Measurements from ENCODE around the gene PPP2R2B.

PPP2R2B gene

GRCh38 chr5:146904890-146905289 lies 26.3 kb upstream of the PPP2R2B start:
- Histone ChIP-seq H3K36me3 (no peaks in the 10 kb centered on the region), H3K4me2 (no peak overlapping the region), H3K4me3 (no peak overlapping the region), H3K9me3 (no peaks in the 10 kb centered on the region), H3K4me1 (no peaks in the 10 kb centered on the region), H4K20me1 (no peaks in the 10 kb centered on the region), H3K9ac (no peak overlapping the region), H3K27me3 (no peaks in the 10 kb centered on the region), H3K27ac (no peak overlapping the region)
- TF ChIP-seq Cebpa-rat (IDR thresholded peaks at IDR 0.05) = no peak

GRCh38 chr5:146903789-146904188 lies 25.2 kb upstream of the PPP2R2B start:
- no peaks in the 10 kb centered on the region for H3K4me1 ChIP-seq
- H3K27me3 ChIP-seq = no peaks in the 10 kb centered on the region
- no peak overlapping the region for H3K4me3 ChIP-seq
- TF ChIP-seq Cebpa-rat (IDR thresholded peaks at IDR 0.05) = no peak
- H3K27ac ChIP-seq = no peak overlapping the region
- no peaks in the 10 kb centered on the region for H3K9me3 ChIP-seq
- H3K4me2 ChIP-seq = no peak overlapping the region
- no peak overlapping the region for H3K9ac ChIP-seq
- no peaks in the 10 kb centered on the region for H3K36me3 ChIP-seq
- no peaks in the 10 kb centered on the region for H4K20me1 ChIP-seq

GRCh38 chr5:146902471-146902870 lies 23.9 kb upstream of the PPP2R2B start:
- Histone ChIP-seq H3K36me3 (no peaks in the 10 kb centered on the region), H3K4me1 (no peaks in the 10 kb centered on the region), H3K4me2 (no peak overlapping the region), H3K9ac (no peak overlapping the region), H3K27ac (no peak overlapping the region), H4K20me1 (no peaks in the 10 kb centered on the region), H3K9me3 (no peaks in the 10 kb centered on the region), H3K27me3 (no peaks in the 10 kb centered on the region), H3K4me3 (no peak overlapping the region)
- no peak for TF ChIP-seq Cebpa-rat (IDR thresholded peaks at IDR 0.05)

DNA sequence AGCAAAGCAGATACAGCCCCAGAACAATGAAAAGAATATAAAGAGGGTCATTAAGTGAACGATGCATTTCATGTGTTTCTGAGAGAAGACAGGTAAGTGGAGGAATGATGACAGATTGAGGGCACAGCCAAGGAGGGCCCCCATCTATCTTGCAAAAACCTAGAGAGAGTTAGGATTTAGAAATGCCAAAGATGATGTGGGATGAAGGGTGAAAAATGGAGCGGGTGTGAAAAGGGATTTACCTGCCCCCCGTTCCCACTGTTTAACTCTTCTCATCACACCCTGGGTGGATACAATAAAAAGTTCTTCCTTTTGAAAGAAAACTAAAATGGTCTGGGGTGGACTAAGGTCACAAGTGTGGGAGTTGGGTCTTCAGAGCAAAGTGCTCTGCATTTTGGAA lies 18.5 kb upstream of the PPP2R2B start:
- Histone ChIP-seq H3K9me3 (no peaks in the 10 kb centered on the region), H3K36me3 (no peaks in the 10 kb centered on the region), H4K20me1 (no peaks in the 10 kb centered on the region), H3K4me3 (no peak overlapping the region), H3K4me2 (no peak overlapping the region), H3K4me1 (no peaks in the 10 kb centered on the region), H3K27ac (no peak overlapping the region), H3K9ac (no peak overlapping the region), H3K27me3 (no peaks in the 10 kb centered on the region)
- TF ChIP-seq Cebpa-rat (IDR thresholded peaks at IDR 0.05) = no peak

DNA sequence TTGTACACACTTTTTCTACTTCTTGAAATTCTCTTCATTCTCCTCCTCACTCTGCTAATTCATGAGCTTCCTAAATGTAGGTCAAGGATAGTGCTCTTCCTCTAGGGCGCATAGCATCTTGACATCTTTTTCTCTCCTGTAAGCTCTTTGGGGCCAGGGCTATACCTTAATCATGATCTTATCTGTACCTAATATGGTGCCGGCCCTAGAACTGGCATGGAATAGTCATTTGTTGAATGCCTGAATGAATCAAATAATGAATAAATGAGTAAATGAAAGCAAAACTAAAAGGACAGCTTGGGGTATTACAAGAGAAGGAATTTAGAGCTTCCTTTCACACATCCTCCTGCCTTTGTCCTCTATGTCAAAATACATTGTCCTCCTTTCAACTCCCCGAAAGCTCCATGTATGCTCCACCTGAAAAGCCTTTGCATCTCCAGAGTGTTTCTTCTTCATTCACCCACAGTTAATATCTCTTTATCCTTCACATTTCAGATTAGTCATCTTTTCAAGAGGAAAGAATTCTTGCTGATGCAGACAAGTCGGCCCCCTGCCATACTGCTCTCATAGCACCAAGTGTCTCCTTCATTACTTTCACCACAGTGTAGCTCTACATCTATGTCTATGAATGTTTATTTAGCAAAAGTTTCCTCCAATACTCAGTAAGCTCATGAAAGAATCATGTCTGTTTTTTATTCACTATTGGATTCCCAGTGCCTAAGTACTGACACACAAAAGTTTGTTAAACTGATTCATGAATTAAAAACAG lies 16.4 kb upstream of the PPP2R2B start:
- no peaks in the 10 kb centered on the region for H3K27me3 ChIP-seq
- TF ChIP-seq Cebpa-rat (IDR thresholded peaks at IDR 0.05) = no peak
- no peak overlapping the region for H3K4me3 ChIP-seq
- no peaks in the 10 kb centered on the region for H4K20me1 ChIP-seq
- no peak overlapping the region for H3K4me2 ChIP-seq
- no peaks in the 10 kb centered on the region for H3K36me3 ChIP-seq
- no peak overlapping the region for H3K27ac ChIP-seq
- no peak overlapping the region for H3K9ac ChIP-seq
- no peaks in the 10 kb centered on the region for H3K9me3 ChIP-seq
- no peaks in the 10 kb centered on the region for H3K4me1 ChIP-seq

- no peak for TF ChIP-seq Cebpa-rat (IDR thresholded peaks at IDR 0.05)
- H4K20me1 ChIP-seq = no peaks in the 10 kb centered on the region
- H3K4me1 ChIP-seq = no peaks in the 10 kb centered on the region
- no peak overlapping the region for H3K27ac ChIP-seq
- H3K9ac ChIP-seq = no peak overlapping the region
- H3K27me3 ChIP-seq = no peaks in the 10 kb centered on the region
- H3K4me2 ChIP-seq = no peak overlapping the region
- H3K4me3 ChIP-seq = no peak overlapping the region
- H3K36me3 ChIP-seq = no peaks in the 10 kb centered on the region
- H3K9me3 ChIP-seq = no peaks in the 10 kb centered on the region
Observed at GRCh38 chr5:146893991-146894390, 15.4 kb upstream of the PPP2R2B start.

- Histone ChIP-seq H3K9ac (no peak overlapping the region), H3K4me3 (no peak overlapping the region), H3K27me3 (no peaks in the 10 kb centered on the region), H3K4me1 (no peaks in the 10 kb centered on the region), H4K20me1 (no peaks in the 10 kb centered on the region), H3K27ac (no peak overlapping the region), H3K4me2 (no peak overlapping the region), H3K36me3 (no peaks in the 10 kb centered on the region), H3K9me3 (no peaks in the 10 kb centered on the region)
- TF ChIP-seq Cebpa-rat (IDR thresholded peaks at IDR 0.05) = no peak
Observed at GRCh38 chr5:146892231-146892630, 13.7 kb upstream of the PPP2R2B start.

GRCh38 chr5:146891511-146891910 lies 13.0 kb upstream of the PPP2R2B start:
- no peaks in the 10 kb centered on the region for H3K27me3 ChIP-seq
- H3K4me1 ChIP-seq = no peaks in the 10 kb centered on the region
- H3K9me3 ChIP-seq = no peaks in the 10 kb centered on the region
- no peak overlapping the region for H3K4me3 ChIP-seq
- H3K4me2 ChIP-seq = no peak overlapping the region
- no peak overlapping the region for H3K9ac ChIP-seq
- H4K20me1 ChIP-seq = no peaks in the 10 kb centered on the region
- no peaks in the 10 kb centered on the region for H3K36me3 ChIP-seq
- no peak for TF ChIP-seq Cebpa-rat (IDR thresholded peaks at IDR 0.05)
- no peak overlapping the region for H3K27ac ChIP-seq

DNA sequence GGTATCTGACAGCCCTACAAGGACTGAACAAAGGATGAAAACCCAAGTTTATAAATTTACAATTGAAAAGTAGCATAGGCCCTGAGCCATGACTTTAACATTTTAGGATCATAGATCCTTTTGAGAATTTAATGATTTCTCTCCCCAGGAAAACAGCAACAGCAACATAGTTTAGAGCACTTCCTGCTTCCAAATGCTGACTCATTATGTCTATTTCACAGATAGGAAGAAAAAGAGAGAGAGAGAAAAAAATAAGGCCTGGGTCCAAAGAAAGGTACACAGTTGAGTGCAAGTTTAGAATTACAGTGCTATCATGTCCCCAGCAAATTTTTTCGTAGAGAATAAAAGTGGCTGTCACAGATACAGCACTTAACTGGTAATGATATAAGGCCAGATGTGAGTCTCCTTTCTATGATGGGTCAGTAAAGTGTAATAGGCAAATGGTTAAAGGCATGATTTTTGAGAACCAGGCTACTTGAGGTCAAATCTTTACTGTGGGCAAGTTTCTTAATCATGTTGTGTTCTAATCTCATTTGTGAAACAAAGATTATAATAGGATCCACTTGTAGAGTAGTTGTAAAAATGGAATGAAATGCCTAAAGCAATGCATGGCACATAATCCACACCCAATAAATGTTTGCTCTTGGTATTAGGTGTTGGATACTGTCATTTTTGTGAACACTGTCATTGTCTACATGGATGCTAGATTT lies 12.3 kb upstream of the PPP2R2B start:
- no peaks in the 10 kb centered on the region for H4K20me1 ChIP-seq
- no peak overlapping the region for H3K4me3 ChIP-seq
- H3K27ac ChIP-seq = no peak overlapping the region
- H3K9ac ChIP-seq = no peak overlapping the region
- no peaks in the 10 kb centered on the region for H3K36me3 ChIP-seq
- no peaks in the 10 kb centered on the region for H3K9me3 ChIP-seq
- no peak for TF ChIP-seq Cebpa-rat (IDR thresholded peaks at IDR 0.05)
- no peaks in the 10 kb centered on the region for H3K27me3 ChIP-seq
- H3K4me2 ChIP-seq = no peak overlapping the region
- no peaks in the 10 kb centered on the region for H3K4me1 ChIP-seq

- Histone ChIP-seq H3K4me2 (no peak overlapping the region), H3K4me1 (no peaks in the 10 kb centered on the region), H3K27ac (no peak overlapping the region), H4K20me1 (no peaks in the 10 kb centered on the region), H3K27me3 (no peaks in the 10 kb centered on the region), H3K36me3 (no peaks in the 10 kb centered on the region), H3K9me3 (no peaks in the 10 kb centered on the region), H3K4me3 (no peak overlapping the region), H3K9ac (no peak overlapping the region)
- no peak for TF ChIP-seq Cebpa-rat (IDR thresholded peaks at IDR 0.05)
Observed at GRCh38 chr5:146890066-146890465, 11.5 kb upstream of the PPP2R2B start.

Measured in BLaER1 (cell line).